Measurements from ENCODE around the gene DMD.
"Not testable (repeated sequence)": the region's sequence is repeated elsewhere in the genome, so short reads cannot be mapped to it uniquely, and the experiment has no call there.

Gene DMD

GRCh38 chrX:33211356-33212260, at the start of gene DMD:
DMD (minus strand) TSS chrX:33211549; CDS start chrX:33211312, 237 bp downstream.
- no peak for DNase-seq

DNA sequence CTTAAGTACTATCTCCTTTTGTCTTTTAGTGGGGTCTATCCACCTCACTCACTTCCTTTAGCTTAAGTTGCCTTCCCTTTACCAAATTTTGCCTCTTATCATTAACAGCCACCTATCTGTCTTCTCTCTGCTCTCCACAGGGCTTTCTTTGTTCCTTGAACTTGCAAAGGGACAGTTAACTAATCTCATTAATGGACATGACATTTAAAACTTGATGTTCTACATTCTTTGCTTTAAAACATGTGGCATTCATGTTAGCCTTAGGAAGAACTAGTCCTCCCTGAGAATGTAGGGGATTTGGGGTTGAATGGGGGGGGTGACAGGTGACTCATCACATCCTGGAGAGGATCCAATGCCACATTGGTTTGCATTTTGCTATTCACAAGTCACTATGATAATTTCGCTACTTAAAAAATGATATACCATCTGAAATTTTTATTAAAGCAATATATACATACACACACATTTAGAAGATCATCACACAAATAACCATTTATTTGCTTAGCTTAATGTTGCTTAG, 41.0 kb upstream of the DMD start:
- no peak for DNase-seq

- DNase-seq, result no peak
Observed at GRCh38 chrX:33218819-33219218, 7.5 kb upstream of the DMD start.

- no peak for DNase-seq
Observed at GRCh38 chrX:33210156-33210555, 1.2 kb downstream of the DMD start.

DNA sequence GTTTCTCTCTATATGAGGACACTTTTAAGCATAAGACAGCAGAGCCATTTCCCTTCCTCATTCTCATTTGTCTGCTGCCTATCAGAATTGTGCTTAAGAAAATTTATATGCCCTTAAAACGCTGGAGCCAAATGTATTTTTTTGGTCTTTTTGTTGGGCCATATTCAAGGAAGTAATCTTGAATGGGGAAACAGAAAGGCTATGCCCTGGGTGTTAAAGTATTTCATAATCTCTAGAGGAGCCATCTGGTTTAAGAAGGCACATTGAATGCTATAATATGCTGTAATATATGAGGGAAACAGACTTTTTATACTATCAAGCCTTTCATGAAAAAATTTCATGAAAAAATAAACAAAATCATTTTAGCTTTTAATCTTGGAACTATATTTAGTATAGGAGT, 4.3 kb downstream of the DMD start:
- no peak for DNase-seq

DNA sequence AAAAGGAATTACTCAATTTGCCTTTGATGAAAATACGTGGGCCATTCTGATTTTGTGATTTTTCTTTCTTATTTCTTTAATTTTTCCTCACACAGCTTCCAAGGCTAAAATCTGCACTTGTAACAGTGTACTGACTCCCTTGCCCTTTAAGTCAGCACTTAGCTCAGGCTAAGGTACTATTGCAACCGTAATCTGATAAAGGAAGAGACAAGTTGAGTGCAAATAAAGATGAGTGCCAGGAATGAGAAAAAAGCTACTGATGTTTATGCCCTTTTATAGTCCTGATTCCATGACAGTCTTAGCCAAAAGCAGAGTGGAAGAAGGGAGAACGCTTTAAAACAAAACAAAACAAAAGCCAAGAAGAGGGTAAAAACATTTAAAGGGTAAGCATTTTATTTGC, 6.0 kb downstream of the DMD start:
- DNase-seq, result no peak

DNA sequence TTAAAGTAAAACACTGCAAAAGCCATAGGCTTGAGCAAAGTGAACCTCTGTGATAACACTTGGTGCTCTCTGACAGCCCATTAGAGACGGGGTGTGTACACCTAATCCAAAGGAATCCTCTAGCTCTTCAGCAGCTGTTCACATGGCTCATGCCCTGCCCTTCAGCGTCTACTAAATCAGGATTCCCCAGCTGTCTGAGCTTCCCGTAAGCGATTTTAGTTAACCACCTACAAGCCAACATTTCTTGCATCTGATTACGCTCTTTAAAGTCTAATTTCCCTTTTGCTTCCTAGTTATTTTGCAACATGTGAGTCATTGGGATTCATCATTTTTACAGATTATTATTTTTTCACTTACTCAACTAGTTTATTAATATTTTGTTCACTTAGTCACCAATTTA, 6.5 kb downstream of the DMD start:
- no peak for DNase-seq

DNA sequence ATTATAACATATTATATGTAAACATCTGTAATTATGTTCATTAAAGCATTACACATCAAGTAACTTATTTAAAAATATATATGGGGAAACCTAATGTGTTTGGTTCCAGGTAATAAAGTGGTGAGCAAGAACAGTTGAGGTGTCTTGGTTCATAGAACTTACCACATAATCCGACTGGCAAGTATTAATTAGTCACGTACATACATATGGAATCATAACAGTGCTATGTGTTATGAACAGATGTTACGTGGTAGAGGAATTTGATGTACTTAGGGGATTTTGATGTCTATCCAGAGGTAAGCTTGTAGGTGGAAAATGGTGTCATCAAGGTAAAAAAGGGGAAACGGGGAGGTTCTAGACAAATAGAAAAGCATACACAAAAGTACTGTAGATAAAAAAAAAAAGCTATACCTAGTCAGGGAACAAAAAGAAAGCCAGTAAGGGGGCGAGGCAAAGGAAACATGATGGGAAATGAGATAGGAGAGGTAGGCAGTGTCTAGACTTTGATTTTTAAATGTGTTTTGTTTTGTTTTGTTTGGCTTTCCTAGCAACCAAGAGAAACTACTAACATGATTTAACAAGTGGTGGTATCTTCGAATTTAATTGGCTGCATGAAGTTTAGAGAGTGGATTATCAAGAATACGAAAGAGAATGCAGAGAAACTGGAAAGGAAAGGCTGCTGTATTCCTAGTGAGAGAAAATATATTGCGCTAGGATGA, 12.6 kb downstream of the DMD start:
- no peak for DNase-seq

- no peak for DNase-seq
Observed at GRCh38 chrX:33195698-33196097, 15.7 kb downstream of the DMD start.

- DNase-seq, result no peak
Observed at GRCh38 chrX:33194876-33195433, 16.4 kb downstream of the DMD start.

DNA sequence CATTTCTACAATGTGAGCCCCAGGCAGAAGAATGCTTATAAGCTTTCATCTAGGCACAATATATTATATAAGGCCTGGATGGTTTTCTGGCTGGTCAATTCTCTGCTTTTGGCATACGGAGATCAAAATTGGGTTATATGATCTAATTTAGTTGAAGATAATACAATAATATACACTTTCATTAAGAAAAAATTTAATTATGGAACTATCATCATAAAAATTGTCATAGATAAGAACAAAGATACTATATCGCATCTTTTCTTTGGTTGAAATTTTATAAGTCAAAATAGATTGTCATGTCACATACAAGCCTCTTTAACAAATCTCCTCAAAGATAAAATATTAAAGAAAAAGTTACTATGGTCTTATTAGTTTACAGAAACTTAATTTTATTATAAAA, 17.1 kb downstream of the DMD start:
- no peak for DNase-seq

GRCh38 chrX:33190016-33190415, 21.3 kb downstream of the DMD start:
- no peak for DNase-seq

DNA sequence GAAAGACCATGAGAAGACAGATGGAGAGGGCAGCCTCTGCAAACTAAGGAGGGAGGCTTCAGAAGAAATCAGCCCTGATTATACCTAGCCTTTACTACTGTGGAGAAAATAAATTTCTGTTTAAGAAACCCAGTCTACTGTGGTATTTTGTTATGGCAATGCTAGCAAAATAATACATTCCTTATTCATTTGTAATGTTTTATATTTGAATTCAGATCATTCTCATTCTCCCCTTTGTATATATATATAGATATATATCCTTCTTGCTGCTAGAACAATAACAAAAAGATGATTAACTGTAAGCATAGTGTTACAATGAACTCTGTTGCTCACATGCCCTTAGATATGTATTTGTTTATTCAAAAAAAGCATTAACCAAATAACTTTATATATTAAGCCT, 22.5 kb downstream of the DMD start:
- DNase-seq, result no peak

GRCh38 chrX:33188286-33188685, 23.1 kb downstream of the DMD start:
- DNase-seq, result no peak

GRCh38 chrX:33184803-33185202, 26.5 kb downstream of the DMD start:
- DNase-seq, result not testable (repeated sequence)

GRCh38 chrX:33183361-33183760, 28.0 kb downstream of the DMD start:
- no peak for DNase-seq

DNA sequence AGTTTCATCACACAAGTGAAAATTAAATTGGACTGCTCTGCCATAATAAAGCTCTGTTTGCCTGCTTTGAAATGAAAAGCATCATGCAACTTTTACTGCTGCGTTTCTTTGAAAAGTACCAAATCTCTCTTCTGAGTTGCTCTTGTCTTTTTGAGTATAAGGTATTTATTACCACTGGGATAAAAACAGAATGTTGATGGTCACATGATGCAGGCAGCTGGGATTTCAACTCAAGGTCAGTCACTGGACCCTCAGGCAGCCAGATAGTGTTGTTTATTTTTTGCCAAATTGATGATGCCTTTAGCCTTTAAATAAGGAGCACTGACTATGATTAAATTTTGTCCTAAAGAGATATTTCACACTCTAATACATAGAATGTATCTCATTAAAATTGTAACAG, 32.7 kb downstream of the DMD start:
- DNase-seq, result no peak

- DNase-seq, result no peak
Observed at GRCh38 chrX:33178218-33178617, 33.1 kb downstream of the DMD start.

GRCh38 chrX:33175201-33175600, 36.1 kb downstream of the DMD start:
- DNase-seq, result no peak

- DNase-seq, result no peak
Observed at GRCh38 chrX:33171041-33171440, 40.3 kb downstream of the DMD start.

GRCh38 chrX:33161829-33162228, 49.5 kb downstream of the DMD start:
- no peak for DNase-seq

DNA sequence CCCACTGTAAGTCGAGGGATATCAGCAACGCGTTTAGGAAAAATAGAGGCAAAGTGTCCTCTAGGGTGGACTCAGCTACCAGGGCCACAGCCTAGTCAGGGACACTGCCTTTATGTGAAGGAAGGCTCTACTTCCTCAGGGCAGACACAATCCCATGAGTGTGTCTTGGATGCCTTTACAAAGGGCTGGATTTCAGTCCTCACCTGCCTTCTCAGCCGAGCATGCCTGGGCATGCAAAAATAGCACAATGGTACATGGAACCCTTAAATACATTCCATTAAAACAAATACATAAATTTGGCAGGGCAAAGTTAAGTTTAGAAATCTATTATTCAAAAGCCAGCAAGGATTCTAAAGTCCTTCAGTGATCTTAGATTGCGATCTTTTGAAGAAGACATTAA, 51.1 kb downstream of the DMD start:
- DNase-seq, result no peak

DNA sequence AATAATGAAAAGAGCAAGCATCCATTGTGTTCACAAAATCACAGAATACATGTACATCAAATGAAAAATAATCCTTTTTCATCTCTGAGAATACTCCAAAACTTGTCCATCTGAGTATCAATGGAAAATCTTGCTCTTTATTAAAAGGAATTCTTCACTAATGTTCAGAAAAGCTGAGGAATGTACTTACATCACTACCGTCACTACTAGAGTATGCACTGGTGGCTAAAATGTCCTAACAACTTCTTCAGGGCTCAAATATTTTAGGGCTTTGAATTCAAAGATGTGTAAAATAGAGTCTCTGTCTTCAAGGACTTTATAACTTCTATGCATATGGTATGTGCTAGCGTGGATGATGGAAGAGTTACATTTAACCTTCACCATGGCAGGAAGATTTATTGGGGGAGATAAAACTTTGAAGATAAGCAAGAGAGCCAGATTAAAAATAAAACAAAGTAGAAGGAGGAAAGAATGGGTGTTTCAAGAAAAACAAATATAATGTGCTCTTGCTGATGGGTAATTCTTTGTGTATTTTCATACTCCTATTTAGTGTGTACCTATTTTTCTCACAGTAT, 55.1 kb downstream of the DMD start:
- no peak for DNase-seq
